ENCODE measurements around the gene IQCE. TPM values are rescaled to one million over a fixed set of nuclear protein-coding genes. Genes with fewer than 3 reads are reported as not detected.

IQCE gene
- total RNA-seq, 1 experiment from 2014 or later = 21.4 TPM

GRCh38 chr7:2645274-2645868 lies 86.6 kb downstream of the IQCE start (continued):
- TF ChIP-seq YY1 (IDR thresholded peaks at IDR 0.05; ENCODE audit: extremely low read depth, insufficient replicate concordance, low read depth, low read length) (no peak), EZH2 (IDR thresholded peaks at IDR 0.05) (no peak)

DNA sequence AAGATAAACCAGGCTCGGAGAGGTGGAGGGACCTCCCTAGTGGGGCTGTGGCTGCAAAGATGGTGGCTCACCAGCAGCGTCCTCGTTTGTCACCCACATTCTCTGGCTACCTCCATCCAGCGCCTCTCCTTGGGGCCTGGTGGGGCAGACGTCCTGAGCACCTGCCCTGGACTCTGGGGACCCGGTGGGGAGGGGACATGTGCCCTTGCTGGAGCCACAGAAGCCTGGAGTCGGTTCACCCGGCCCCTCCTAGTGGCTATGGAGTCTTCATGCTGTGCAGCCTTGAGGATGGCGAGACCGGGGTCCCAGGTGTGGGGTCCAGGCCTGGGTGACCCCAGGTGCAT lies 87.5 kb downstream of the IQCE start:
- ChIA-PET RAD21 (ENCODE audit: low non-redundant PET in 1 of 2, low total read pairs in 2 of 2, uncharacterized antibody in 2 of 2, unreplicated experiment in 2 of 2) (no interaction called here), CTCF (no interaction called here), POLR2A (no interaction called here)
- Histone ChIP-seq H3K4me2 (ENCODE audit: low read length) (peak overlapping the region; percentile 80), H3K9me2 (ENCODE audit: insufficient read depth) (no peaks in the 10 kb centered on the region), H3K4me1 (ENCODE audit: control insufficient read depth in 1 of 2, insufficient read depth in 2 of 2, low read length in 2 of 2) (peaks cover 13 to 25% of the 10 kb centered on the region in 2 experiments), H3K9me3 (ENCODE audit: control insufficient read depth in 1 of 2, insufficient read depth in 1 of 2, low read depth in 1 of 2, low read length in 2 of 2) (no peaks in the 10 kb centered on the region), H3K36me3 (ENCODE audit: control insufficient read depth in 1 of 2, insufficient read depth in 2 of 2, low read length in 2 of 2) (no peaks in the 10 kb centered on the region), H3K9ac (ENCODE audit: low read length) (peak overlapping the region; percentile 60), H3K79me2 (ENCODE audit: insufficient read depth, low read length) (no peaks in the 10 kb centered on the region), H4K20me1 (ENCODE audit: insufficient read depth) (no peaks in the 10 kb centered on the region), H3K4me3 (replicated peaks in 1 of 2; ENCODE audit: low read depth in 1 of 2, low read length in 2 of 2) (peak overlapping the region; percentile 35 to 40; a peak in 3 of 4 replicates), H3K27me3 (ENCODE audit: insufficient read depth, low read length) (no peaks in the 10 kb centered on the region), H2AFZ (ENCODE audit: low read depth, low read length, poor library complexity, severe bottlenecking) (no peak overlapping the region), H3K27ac (ENCODE audit: low read depth, low read length) (peak overlapping the region; percentile 56)
- no TSS peak for BruUV-seq (replicated peaks)
- intact Hi-C loops (cut with micrococcal nuclease) = no loop called here
- no peak for TF ChIP-seq CTCF (IDR thresholded peaks at IDR 0.05 in 2 of 3, conservative IDR thresholded peaks at IDR 0.05 in 1 of 3; ENCODE audit: borderline replicate concordance in 1 of 3, insufficient read depth in 1 of 3, low read depth in 2 of 3, low read length in 2 of 3)
- TF ChIP-seq SRF (IDR thresholded peaks at IDR 0.05; ENCODE audit: low read depth) = no peak
- no peak for TF ChIP-seq EZH2phosphoT487 (IDR thresholded peaks at IDR 0.05; ENCODE audit: borderline replicate concordance)
- no peak for TF ChIP-seq ELF1 (IDR thresholded peaks at IDR 0.05; ENCODE audit: borderline replicate concordance, low read depth)
- TF ChIP-seq EZH2 (IDR thresholded peaks at IDR 0.05) = no peak
- no peak for TF ChIP-seq RAD21 (IDR thresholded peaks at IDR 0.05; ENCODE audit: low read depth)
- no peak for TF ChIP-seq FOSL1 (IDR thresholded peaks at IDR 0.05; ENCODE audit: low read depth)
- TF ChIP-seq JUND (IDR thresholded peaks at IDR 0.05) = no peak
- no peak for TF ChIP-seq CEBPB (IDR thresholded peaks at IDR 0.05; ENCODE audit: low read depth)
- no peak for TF ChIP-seq SIN3A (IDR thresholded peaks at IDR 0.05; ENCODE audit: low read depth)
- TF ChIP-seq POLR2A (IDR thresholded peaks at IDR 0.05; ENCODE audit: borderline replicate concordance, extremely low read depth, insufficient read depth, insufficient read length) = no peak
- no peak for TF ChIP-seq REST (IDR thresholded peaks at IDR 0.05; ENCODE audit: low read depth)
- TF ChIP-seq CBX3 (IDR thresholded peaks at IDR 0.05; ENCODE audit: low read depth) = no peak
- TF ChIP-seq, protein P1, sequence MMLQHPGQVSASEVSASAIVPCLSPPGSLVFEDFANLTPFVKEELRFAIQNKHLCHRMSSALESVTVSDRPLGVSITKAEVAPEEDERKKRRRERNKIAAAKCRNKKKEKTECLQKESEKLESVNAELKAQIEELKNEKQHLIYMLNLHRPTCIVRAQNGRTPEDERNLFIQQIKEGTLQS (IDR thresholded peaks at IDR 0.05) = no peak
- TF ChIP-seq ZNF274 (IDR thresholded peaks at IDR 0.05; ENCODE audit: low read depth, low read length) = no peak
- no peak for TF ChIP-seq TCF7L2 (IDR thresholded peaks at IDR 0.05; ENCODE audit: borderline replicate concordance, extremely low read depth, insufficient read depth, insufficient read length)
- no peak for TF ChIP-seq POLR2AphosphoS5 (IDR thresholded peaks at IDR 0.05; ENCODE audit: low read depth, low read length)
- TF ChIP-seq MAX (IDR thresholded peaks at IDR 0.05) = no peak
- ATAC-seq (peak; percentile 26), DNase-seq (ENCODE audit: low read depth, low spot score) (no peak)
